ENCODE results near the gene GPR156.
A peak's percentile ranks its signal among the peaks of the same experiment; 100 is the strongest.

DNA sequence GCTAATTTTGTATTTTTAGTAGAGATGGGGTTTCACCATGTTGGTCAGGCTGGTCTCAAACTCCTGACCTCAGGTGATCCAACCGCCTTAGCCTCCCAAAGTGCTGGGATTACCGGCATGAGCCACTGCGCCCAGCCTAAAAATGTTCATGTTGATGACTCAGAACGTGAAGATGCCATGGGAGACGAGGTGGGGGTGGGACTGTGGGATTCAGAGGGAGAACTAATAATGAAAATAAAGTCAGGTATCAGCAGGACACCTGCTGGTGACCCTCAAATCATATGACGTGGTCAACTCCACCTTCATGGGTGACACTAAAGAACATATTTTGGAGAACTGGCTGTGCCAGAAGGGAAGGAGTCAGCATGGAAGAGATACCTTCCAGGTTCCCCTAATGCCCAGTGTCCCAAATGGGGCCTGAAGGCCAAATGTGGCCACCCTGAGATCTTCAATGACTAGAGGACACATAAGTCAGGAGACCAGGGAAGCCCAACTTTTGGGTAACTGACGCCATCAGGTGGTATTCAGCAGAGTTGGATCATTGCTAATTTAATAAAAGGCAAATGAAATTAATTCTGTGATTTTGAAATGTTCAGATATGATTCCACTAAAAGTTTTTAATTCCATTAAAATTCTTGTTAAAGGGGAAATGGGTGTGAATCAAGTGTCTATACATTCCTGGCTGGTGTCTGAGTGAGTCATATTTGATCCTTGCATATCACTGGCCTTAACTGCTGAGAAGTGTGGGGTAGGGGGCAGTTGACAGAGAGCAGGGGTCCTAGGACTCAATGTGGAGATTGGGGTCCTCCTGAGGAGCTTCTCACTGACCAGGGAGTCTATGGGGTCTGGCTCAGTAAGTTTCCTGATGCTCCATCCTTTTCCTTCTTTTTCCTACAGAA, 102.2 kb downstream of the GPR156 start:
- no peak for TF ChIP-seq POLR2A (IDR thresholded peaks at IDR 0.05)
- TF ChIP-seq, protein P1, sequence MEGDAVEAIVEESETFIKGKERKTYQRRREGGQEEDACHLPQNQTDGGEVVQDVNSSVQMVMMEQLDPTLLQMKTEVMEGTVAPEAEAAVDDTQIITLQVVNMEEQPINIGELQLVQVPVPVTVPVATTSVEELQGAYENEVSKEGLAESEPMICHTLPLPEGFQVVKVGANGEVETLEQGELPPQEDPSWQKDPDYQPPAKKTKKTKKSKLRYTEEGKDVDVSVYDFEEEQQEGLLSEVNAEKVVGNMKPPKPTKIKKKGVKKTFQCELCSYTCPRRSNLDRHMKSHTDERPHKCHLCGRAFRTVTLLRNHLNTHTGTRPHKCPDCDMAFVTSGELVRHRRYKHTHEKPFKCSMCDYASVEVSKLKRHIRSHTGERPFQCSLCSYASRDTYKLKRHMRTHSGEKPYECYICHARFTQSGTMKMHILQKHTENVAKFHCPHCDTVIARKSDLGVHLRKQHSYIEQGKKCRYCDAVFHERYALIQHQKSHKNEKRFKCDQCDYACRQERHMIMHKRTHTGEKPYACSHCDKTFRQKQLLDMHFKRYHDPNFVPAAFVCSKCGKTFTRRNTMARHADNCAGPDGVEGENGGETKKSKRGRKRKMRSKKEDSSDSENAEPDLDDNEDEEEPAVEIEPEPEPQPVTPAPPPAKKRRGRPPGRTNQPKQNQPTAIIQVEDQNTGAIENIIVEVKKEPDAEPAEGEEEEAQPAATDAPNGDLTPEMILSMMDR (IDR thresholded peaks at IDR 0.05): peak in 1 of 5 experiments; percentile 12

Measured in tibial nerve (tissue), 3 donors.